Central memory CD8-positive, alpha-beta T cell (primary cell): ENCODE data around the gene ZNF429.
"Not testable (repeated sequence)": the region's sequence is repeated elsewhere in the genome, so short reads cannot be mapped to it uniquely, and the experiment has no call there.

Source experiments
- ATAC-seq: fragments of 150-1000 bp; cut with Tn5 transposase; replicated peaks from 2 replicates; pipeline ENCODE4 v1.10.0; 2022; ENCODE audit warnings: mild to moderate bottlenecking, moderate FRiP score, moderate number of reproducible peaks; ENCODE audit not compliant: poor library complexity, severe bottlenecking; ENCODE audit errors: extremely low read depth
- DNase-seq, 2 donors: peaks; one replicate each; pipeline ENCODE4 v3.0.0; 2021; ENCODE audit warnings: low spot score in 2 of 2
- H3K27ac Mint-ChIP-seq: one replicate; pipeline ENCODE4 v1.8.0; 2022; ENCODE audit warnings: low read depth, mild to moderate bottlenecking, moderate library complexity, mixed read lengths
- H3K27me3 Mint-ChIP-seq: one replicate; pipeline ENCODE4 v1.8.0; 2022; ENCODE audit warnings: mixed read lengths
- H3K36me3 Mint-ChIP-seq: one replicate; pipeline ENCODE4 v1.8.0; 2022; ENCODE audit warnings: mild to moderate bottlenecking, moderate library complexity, mixed read lengths; ENCODE audit not compliant: insufficient read depth
- H3K4me1 Mint-ChIP-seq: one replicate; pipeline ENCODE4 v1.8.0; 2022; ENCODE audit warnings: mixed read lengths
- H3K4me3 Mint-ChIP-seq: one replicate; pipeline ENCODE4 v1.8.0; 2022; ENCODE audit warnings: mild to moderate bottlenecking, moderate library complexity, mixed read lengths
- H3K9me3 Mint-ChIP-seq: one replicate; pipeline ENCODE4 v1.8.0; 2022; ENCODE audit warnings: mixed read lengths

ZNF429 gene

DNA sequence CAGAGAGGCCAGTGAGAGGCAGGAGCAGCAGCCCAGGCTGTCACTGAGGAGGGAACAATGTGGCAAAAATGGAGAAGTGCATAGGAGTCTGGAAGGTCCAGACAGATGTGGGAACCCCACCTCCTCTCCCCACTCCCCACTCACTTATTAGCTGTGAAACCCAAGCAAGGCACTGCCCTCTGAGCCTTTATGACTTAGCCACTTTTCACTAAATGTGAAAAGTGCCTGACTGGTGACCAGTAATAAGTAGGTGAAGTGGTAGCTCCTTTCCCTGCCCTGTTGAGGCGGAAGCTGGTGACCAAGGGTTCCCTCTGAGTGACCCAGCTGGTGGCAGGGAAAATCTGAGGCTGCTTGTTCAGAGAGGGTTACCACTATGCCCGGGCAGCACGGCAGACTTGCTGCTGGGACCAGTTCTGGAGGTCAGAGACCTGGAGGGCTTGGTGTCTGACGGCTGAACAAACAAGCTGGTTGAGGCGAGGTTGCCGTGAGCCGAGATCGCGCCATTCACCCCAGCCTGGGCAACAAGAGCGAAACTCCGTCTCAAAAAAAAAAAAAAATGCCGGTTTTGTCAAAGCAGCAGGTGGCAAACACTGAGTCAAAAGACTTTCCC, 80.0 kb downstream of the ZNF429 start:
- peak overlapping the region; percentile 29 for H3K4me3 Mint-ChIP-seq
- H3K36me3 Mint-ChIP-seq: no peaks in the 10 kb centered on the region
- ATAC-seq (no peak), DNase-seq (no peak)
- no peaks in the 10 kb centered on the region for H3K4me1 Mint-ChIP-seq
- H3K27ac Mint-ChIP-seq: no peak overlapping the region
- H3K9me3 Mint-ChIP-seq: no peaks in the 10 kb centered on the region
- peaks cover 30% of the 10 kb centered on the region for H3K27me3 Mint-ChIP-seq

DNA sequence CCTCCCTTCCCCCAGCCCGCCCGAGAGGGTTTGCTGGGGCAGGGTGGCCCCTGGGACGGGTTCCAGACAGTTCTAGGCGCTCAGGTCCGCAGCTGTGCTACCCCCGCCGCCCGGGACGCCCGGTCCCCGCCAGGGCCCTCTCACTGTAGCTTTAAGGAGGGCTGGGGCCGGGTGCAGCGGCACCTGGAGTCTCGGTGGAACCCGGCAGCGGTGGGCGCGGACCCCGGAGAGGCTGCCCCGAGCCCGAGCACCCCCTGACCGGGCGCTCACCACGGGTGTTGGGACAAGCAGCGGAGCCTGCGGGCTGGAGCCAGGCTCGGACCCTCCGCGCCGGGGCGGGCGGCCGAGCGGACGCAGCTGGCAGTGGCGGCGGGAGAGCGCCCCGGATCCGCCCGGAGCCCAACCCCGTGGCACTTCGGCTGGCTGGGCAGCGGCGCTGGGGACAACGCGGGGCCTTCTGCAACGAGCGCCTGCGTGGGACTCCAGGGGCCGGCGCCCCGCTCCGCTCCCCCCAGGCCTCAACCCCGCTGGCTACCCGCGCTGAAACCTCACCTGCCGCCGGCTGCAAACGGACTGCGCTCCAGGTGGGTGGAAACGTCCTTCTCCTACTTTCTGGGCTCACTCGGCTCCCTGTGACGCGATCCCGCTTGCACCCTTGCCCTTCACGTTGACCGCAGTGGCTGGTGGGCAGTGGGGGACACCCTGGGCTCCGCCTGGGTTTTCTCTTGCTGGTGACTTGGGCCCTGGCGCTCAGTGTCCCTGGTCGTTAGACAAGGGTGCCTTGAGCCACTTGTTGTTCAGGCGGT, 81.1 kb downstream of the ZNF429 start:
- no peak for DNase-seq
- Mint-ChIP-seq H3K36me3 (no peaks in the 10 kb centered on the region), H3K27me3 (peaks cover 30% of the 10 kb centered on the region), H3K27ac (no peak overlapping the region), H3K4me1 (no peaks in the 10 kb centered on the region), H3K4me3 (peak overlapping the region; percentile 76), H3K9me3 (no peaks in the 10 kb centered on the region)
- no peak for ATAC-seq

DNA sequence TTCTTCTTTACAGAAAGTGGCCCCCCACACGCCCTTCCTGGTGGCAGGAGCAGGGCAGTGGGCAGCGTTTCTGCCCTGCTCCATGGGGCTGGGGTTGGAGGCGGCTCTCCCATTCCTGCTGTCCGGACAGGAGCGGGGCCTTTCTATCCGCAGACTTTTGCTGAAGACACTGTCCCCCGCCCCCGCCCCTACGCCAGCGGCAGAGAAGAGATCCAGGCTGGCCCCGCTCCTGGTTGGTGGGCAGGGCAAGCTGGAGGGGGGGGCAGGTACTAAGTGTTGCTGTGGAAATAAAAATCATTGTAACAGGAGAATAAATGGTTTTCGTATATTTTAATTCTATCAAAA, 81.7 kb downstream of the ZNF429 start:
- no peaks in the 10 kb centered on the region for H3K9me3 Mint-ChIP-seq
- H3K4me1 Mint-ChIP-seq: no peaks in the 10 kb centered on the region
- H3K27ac Mint-ChIP-seq: no peak overlapping the region
- H3K36me3 Mint-ChIP-seq: no peaks in the 10 kb centered on the region
- no peak for DNase-seq
- H3K4me3 Mint-ChIP-seq: peak overlapping the region; percentile 76
- H3K27me3 Mint-ChIP-seq: peaks cover 30% of the 10 kb centered on the region
- ATAC-seq: no peak

DNA sequence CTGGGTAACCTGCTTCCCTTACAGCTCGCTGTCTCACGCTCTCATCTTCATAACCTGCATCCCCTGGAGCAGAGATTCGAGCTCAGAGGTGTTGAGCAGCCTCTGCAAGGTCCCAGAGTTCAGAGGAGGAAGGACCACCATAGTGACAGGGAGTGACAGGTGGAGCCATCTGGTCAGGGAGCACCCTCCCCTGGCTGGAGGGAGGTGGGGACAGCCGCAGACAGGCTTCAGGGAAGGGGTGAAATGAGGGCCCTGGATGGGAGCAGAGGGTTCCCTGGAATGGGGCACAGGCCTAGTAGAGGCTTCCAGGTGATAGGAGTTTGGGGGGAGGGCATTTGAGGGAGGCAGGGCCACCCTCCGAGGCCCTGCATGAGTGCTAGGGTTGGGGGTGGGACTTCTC, 82.1 kb downstream of the ZNF429 start:
- ATAC-seq (no peak), DNase-seq (no peak)
- Mint-ChIP-seq H3K4me3 (peak overlapping the region; percentile 76), H3K9me3 (no peaks in the 10 kb centered on the region), H3K4me1 (no peaks in the 10 kb centered on the region), H3K27me3 (peaks cover 30% of the 10 kb centered on the region), H3K36me3 (no peaks in the 10 kb centered on the region), H3K27ac (no peak overlapping the region)

DNA sequence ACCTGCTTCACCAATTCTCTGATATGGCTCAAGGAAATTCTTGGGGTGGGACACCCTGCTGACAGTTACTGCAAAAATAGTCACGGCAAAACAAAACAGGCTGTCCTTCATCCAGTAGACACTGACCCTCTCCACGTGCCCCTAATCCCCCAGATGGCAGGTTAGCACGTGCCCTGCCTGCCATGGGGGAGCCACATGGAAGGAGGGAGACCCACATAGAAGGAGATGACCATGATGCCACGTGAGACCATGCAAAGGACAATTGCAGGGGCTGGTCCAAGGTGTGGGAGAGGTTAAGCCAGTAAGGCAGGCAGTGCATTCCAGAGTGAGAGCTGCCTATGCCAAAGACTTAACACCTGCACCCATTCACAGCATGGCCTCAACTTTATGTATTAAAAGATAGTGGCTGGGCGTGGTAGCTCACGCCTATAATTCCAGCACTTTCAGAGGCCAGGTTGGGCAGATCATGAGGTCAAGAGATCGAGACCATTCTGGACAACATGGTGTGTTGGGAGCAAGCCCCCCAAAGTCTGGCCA, 82.7 kb downstream of the ZNF429 start:
- H3K9me3 Mint-ChIP-seq: no peaks in the 10 kb centered on the region
- ATAC-seq: no peak
- no peaks in the 10 kb centered on the region for H3K4me1 Mint-ChIP-seq
- peaks cover 30% of the 10 kb centered on the region for H3K27me3 Mint-ChIP-seq
- no peak overlapping the region for H3K27ac Mint-ChIP-seq
- no peak for DNase-seq
- H3K4me3 Mint-ChIP-seq: peak overlapping the region; percentile 76
- H3K36me3 Mint-ChIP-seq: no peaks in the 10 kb centered on the region

DNA sequence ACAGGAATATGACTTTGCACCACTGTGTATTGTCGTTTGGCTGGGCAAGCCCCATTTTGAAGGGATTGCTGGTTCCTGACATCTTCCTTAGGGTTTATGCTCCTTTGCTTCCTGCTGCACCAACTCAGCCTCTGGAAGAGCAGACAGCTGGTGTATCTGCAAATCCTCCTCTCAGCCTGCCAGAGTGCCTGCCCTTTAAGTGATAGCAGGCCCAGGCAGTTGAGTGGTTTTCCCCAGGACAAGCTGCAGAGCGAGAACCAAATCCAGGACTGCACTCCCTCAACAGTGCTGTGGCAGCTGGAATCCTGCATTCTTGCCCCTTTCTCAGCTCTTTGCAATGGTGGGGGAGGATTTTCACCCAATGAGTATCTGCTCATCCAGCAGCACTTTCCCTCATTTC, 85.5 kb downstream of the ZNF429 start:
- no peak for ATAC-seq
- H3K27me3 Mint-ChIP-seq: peaks cover 16% of the 10 kb centered on the region
- no peak overlapping the region for H3K27ac Mint-ChIP-seq
- H3K9me3 Mint-ChIP-seq: no peaks in the 10 kb centered on the region
- no peaks in the 10 kb centered on the region for H3K4me1 Mint-ChIP-seq
- DNase-seq: no peak
- no peak overlapping the region for H3K4me3 Mint-ChIP-seq
- no peaks in the 10 kb centered on the region for H3K36me3 Mint-ChIP-seq

DNA sequence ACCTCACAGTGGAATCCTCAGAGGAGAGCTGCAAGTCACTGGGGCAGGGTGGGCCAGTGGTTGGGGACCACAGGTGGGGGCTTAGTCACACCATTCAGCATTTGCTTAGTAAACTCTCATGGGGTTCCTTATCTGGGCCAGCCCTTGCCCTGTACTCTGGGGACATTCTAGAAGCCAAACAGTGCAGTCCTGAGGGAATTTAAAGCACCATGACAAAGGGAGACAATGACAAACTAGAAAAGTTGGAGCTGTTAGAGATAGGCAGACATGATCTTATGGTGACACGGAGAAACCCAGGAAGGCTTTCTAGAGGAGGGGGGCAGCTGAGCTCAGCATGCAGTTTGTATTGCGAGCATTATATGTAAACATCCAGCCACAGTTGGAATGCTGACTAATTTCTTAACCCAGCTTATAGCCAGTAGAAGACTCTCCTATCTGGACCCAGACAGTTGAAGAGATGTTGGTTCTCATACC, 87.6 kb downstream of the ZNF429 start:
- Mint-ChIP-seq H3K4me1 (no peaks in the 10 kb centered on the region), H3K4me3 (no peak overlapping the region), H3K27me3 (peaks cover 2% of the 10 kb centered on the region), H3K36me3 (no peaks in the 10 kb centered on the region), H3K27ac (no peak overlapping the region), H3K9me3 (no peaks in the 10 kb centered on the region)
- no peak for DNase-seq
- ATAC-seq: no peak

DNA sequence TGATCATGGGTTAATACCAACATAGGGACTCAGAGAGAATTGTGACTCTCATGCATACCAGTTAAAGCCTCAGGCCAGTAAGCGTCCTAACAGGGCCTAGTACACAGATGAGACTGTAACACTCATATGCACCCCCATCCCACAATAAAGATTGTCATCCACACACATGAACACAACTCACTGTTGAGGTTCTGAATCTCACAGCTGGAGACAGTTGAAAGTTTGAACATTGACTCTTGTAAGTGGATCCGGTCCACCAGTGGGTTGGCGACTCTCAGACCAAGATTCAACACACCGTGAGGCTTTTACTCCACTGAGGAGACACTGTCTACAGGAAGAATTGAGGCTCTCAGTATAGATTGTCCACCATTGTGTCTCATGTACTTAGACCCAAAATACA, 88.1 kb downstream of the ZNF429 start:
- Mint-ChIP-seq H3K36me3 (no peaks in the 10 kb centered on the region), H3K27me3 (no peaks in the 10 kb centered on the region), H3K9me3 (no peaks in the 10 kb centered on the region), H3K27ac (no peak overlapping the region), H3K4me3 (no peak overlapping the region), H3K4me1 (no peaks in the 10 kb centered on the region)
- DNase-seq (no peak), ATAC-seq (no peak)

DNA sequence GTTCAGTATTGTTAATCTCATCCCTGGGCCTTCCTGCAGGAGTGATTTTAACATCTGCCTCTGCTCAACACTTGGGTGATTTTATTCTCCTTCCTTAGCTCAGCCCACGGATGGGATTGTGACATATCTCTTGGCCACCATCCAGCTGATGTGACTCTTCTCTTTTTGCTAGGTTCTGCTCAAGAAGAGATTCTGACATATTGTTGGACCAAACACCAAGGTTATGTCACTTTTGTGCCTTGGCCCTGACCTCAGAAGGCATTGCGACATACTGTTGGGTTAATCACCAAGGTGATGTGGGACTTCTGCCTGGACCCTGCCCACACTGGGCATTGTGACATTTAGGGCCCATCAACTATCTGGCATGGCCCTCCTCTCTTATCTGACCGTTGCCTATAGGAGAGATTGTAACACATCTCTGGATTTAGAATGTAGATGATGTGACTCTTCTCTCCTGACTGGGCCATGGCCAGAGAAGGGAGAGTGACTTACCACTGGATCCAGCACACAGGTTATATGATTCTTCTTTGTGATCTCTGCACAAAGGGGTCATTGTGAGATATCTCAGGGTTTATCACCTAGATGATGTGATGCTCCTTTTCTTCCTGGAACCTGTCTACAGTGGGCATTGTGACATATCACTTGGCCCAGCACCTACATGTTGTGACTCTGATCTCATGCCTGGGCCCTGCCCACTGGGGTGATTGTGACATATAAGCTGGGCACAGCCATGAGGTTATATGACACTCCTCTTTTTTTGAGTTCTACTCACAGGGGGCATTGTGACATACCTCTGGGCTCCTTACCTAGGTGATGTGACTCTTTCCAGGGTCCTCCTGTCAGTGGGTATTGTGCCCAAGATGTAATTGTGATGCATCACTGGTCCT, 88.8 kb downstream of the ZNF429 start:
- DNase-seq: peak in 1 of 2 donors; percentile 13
- no peaks in the 10 kb centered on the region for H3K27me3 Mint-ChIP-seq
- no peak for ATAC-seq
- no peaks in the 10 kb centered on the region for H3K4me1 Mint-ChIP-seq
- no peaks in the 10 kb centered on the region for H3K36me3 Mint-ChIP-seq
- no peak overlapping the region for H3K27ac Mint-ChIP-seq
- no peak overlapping the region for H3K4me3 Mint-ChIP-seq
- H3K9me3 Mint-ChIP-seq: no peaks in the 10 kb centered on the region

DNA sequence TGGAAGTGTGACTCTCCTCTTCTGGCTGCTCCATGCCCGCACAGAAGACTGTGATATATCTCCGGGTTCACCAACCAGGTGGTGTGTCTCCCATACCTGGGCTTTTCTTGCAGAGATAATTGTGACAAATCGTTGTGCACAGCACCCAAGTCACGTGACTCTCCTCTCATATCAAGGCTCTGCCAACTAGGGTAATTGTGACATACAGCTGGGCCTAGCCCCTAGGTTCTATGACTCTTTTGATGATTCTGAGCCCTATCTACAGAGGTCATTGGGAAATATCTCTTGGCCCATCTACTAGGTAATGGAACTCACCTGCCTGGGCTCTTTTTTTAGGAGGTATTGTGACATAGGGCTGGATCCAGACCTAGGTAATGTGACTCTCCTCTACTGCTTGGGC, 89.8 kb downstream of the ZNF429 start:
- Mint-ChIP-seq H3K9me3 (no peaks in the 10 kb centered on the region), H3K36me3 (no peaks in the 10 kb centered on the region), H3K27me3 (no peaks in the 10 kb centered on the region), H3K27ac (no peak overlapping the region), H3K4me1 (no peaks in the 10 kb centered on the region), H3K4me3 (no peak overlapping the region)
- DNase-seq (no peak), ATAC-seq (no peak)

DNA sequence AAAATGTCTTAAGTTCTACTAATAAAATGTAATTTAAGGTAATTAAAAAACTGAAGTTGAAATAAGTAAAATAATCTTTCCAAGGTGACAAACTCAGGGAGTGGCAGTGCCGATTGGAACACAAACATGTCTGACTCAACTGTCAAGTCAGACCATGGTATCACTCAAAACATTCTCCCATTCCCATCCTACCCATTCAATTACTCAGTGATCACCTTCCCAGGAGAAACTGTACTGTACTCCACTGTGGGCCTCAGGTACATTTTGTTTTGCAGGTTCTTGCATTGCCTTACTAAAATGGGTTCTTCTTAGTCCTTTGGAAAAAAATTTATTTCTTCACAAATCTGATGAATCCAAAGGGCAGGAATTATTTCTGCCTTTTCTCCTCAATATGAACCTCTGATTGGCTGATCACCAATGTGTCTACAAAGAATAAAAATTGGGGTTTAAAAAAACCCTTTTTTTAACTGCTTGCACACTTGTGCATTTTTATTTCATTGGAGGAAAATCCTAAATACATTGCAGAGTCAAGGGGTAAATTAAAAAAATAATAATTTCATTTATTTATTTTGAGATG, 96.8 kb downstream of the ZNF429 start:
- no peaks in the 10 kb centered on the region for H3K9me3 Mint-ChIP-seq
- H3K4me3 Mint-ChIP-seq: no peak overlapping the region
- no peak for DNase-seq
- peaks cover 20% of the 10 kb centered on the region for H3K4me1 Mint-ChIP-seq
- H3K36me3 Mint-ChIP-seq: peaks cover 1% of the 10 kb centered on the region
- no peak for ATAC-seq
- H3K27me3 Mint-ChIP-seq: no peaks in the 10 kb centered on the region
- no peak overlapping the region for H3K27ac Mint-ChIP-seq

DNA sequence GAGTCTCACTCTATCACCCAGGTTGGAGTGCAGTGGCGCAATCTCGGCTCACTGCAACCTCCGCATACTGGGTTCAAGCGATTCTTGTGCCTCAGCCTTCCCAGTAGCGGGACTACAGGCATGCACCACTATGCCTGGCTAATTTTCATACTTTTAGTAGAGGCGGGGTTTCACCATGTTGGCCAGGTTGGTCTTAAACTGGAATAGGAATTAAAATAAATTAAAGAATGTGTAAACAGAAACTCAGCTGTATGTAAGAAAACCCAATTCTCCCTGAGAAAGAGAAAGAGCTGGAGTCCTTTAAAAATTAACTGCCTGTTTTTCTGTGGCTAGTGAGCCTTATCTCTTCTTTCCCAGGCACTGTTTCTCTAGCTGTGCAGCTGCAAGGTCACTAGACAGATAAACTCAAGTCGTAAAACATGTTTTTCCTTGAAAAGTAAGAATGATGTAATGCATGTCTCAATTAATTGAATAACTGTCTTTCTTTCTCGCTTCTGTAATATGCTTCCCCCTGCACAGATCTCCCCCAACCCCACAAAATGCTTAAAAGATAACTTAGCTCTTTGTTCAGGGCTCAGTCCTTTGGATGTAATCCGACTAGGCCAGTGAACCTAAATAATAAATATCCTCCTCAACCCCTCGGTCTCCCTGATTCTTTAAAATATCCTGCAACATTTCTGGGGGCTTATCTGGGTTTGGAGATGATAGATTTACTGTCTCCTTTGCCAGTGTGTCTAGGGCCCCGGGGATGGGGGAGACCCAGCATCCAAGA, 97.4 kb downstream of the ZNF429 start:
- H3K4me3 Mint-ChIP-seq, H3K27ac Mint-ChIP-seq, H3K27me3 Mint-ChIP-seq, H3K36me3 Mint-ChIP-seq, ATAC-seq, H3K9me3 Mint-ChIP-seq, DNase-seq: not testable (repeated sequence)
- peaks cover 20% of the 10 kb centered on the region for H3K4me1 Mint-ChIP-seq
